Neural cell (in vitro differentiated cells): ENCODE data around the gene FAM76A.

Experiments
- CTCF ChIP-seq: fragments of 450-650 bp; IDR thresholded peaks from 2 replicates; pipeline ENCODE4 v1.5.1; 2014; ENCODE audit warnings: antibody characterized with exemption, mild to moderate bottlenecking, moderate library complexity; ENCODE audit not compliant: poor library complexity, severe bottlenecking
- EP300 ChIP-seq: fragments of 450-650 bp; conservative IDR thresholded peaks from 2 replicates; pipeline ENCODE4 v1.6.1; 2014; ENCODE audit warnings: antibody characterized with exemption, mild to moderate bottlenecking, moderate library complexity; ENCODE audit not compliant: poor library complexity, severe bottlenecking
- MXI1 ChIP-seq: fragments of 450-650 bp; conservative IDR thresholded peaks from 2 replicates; pipeline ENCODE4 v1.6.1; 2014; ENCODE audit warnings: antibody characterized with exemption, mild to moderate bottlenecking; ENCODE audit not compliant: poor library complexity, severe bottlenecking
- POLR2AphosphoS5 ChIP-seq: IDR thresholded peaks from 2 replicates; pipeline ENCODE4 v1.6.1; 2012
- RAD21 ChIP-seq: fragments of 450-650 bp; conservative IDR thresholded peaks from 2 replicates; pipeline ENCODE4 v1.6.1; 2014; ENCODE audit warnings: antibody characterized with exemption, mild to moderate bottlenecking, moderate library complexity
- SMC3 ChIP-seq: fragments of 450-650 bp; conservative IDR thresholded peaks from 2 replicates; pipeline ENCODE4 v1.6.1; 2014; ENCODE audit warnings: antibody characterized with exemption, mild to moderate bottlenecking, moderate library complexity; ENCODE audit not compliant: poor library complexity

GRCh38 chr1:27689423-27690173 is 36.2 kb upstream of the FAM76A start:
- TF ChIP-seq CTCF (no peak), EP300 (no peak), POLR2AphosphoS5 (no peak), SMC3 (no peak), RAD21 (no peak), MXI1 (no peak)
